Endothelial cell of umbilical vein (primary cell): ENCODE data around the gene AMPD1. TPM values are rescaled to one million over a fixed set of nuclear protein-coding genes. Genes with fewer than 3 reads are reported as not detected.

Experiments
- BruUV-seq: library from RNA; stranded (reverse); fragments of 400-500 nt; replicated peaks from 2 replicates; lab custom pipeline; 2021; lab: Mats Ljungman, UMichigan
- CTCF ChIA-PET: fragments of 300-600, 350-600 bp; sonication (Branson Sonifier 250); formaldehyde crosslinking; loops from one replicate; lab custom pipeline; 2021; ENCODE audit warnings: antibody characterized with exemption, inconsistent platforms; lab: Charles Lee
- POLR2A ChIA-PET: fragments of 300-600, 350-600 bp; sonication (Branson Sonifier 250); formaldehyde crosslinking; loops from one replicate; lab custom pipeline; 2021; ENCODE audit warnings: antibody characterized with exemption, inconsistent platforms; lab: Charles Lee
- DNase-seq: peaks from one replicate; pipeline ENCODE4 v3.0.0-alpha.2; 2011; ENCODE audit warnings: low read depth, low spot score
- FAIRE-seq: peaks from 2 replicates; lab custom pipeline; 2011; peaks lifted over from hg19 to GRCh38; lab: Jason Lieb, UNC
- H2AFZ ChIP-seq: 2 replicates; pipeline ENCODE4 v1.6.0; 2012; ENCODE audit warnings: low read depth, low read length, control low read depth, inconsistent platforms
- H3K27ac ChIP-seq: 2 replicates; pipeline ENCODE4 v1.5.1; 2011; ENCODE audit warnings: low read depth, mild to moderate bottlenecking, control low read depth, low read length, moderate library complexity; ENCODE audit not compliant: insufficient read depth
- H3K27me3 ChIP-seq, 2 experiments: 2 replicates each; pipeline versions ENCODE4 v1.6.0 to v1.6.1; 2011; ENCODE audit warnings: low read length in 2 of 2, mixed read lengths in 1 of 2; ENCODE audit not compliant: control insufficient read depth in 2 of 2, insufficient read depth in 2 of 2
- H3K36me3 ChIP-seq, 2 experiments: 2 replicates in 1 of 2; 3 replicates in 1 of 2; pipeline ENCODE4 v1.5.1; 2011; ENCODE audit warnings: low read length in 2 of 2, mild to moderate bottlenecking in 1 of 2, moderate library complexity in 1 of 2; ENCODE audit not compliant: control insufficient read depth in 2 of 2, insufficient read depth in 2 of 2; ENCODE audit errors: extremely low read depth in 1 of 2
- H3K4me1 ChIP-seq: 3 replicates; pipeline ENCODE4 v1.5.1; 2011; ENCODE audit warnings: mild to moderate bottlenecking, low read length; ENCODE audit not compliant: control insufficient read depth, insufficient read depth; ENCODE audit errors: extremely low read depth
- H3K4me2 ChIP-seq: 2 replicates; pipeline ENCODE4 v1.6.1; 2011; ENCODE audit warnings: low read length, control low read depth, mixed read lengths; ENCODE audit not compliant: insufficient read depth
- H3K4me3 ChIP-seq, 3 experiments: fragments of 200-600 bp in 1 of 3; sonication (generic), shearing (Covaris generic) in 1 of 3; replicated peaks in 1 of 3; 2 replicates each; pipeline ENCODE4 v1.5.1; 2011 to 2016; ENCODE audit warnings: control low read depth in 3 of 3, low read length in 3 of 3, mild to moderate bottlenecking in 2 of 3, inconsistent platforms in 1 of 3, low read depth in 1 of 3, moderate library complexity in 1 of 3; ENCODE audit not compliant: insufficient read depth in 1 of 3
- H3K79me2 ChIP-seq: 2 replicates; pipeline ENCODE4 v1.6.0; 2012; ENCODE audit warnings: low read length, inconsistent platforms; ENCODE audit not compliant: control insufficient read depth, insufficient read depth
- H3K9ac ChIP-seq: replicated peaks from 2 replicates; pipeline ENCODE3; 2011; ENCODE audit warnings: low read length, control low read depth; ENCODE audit not compliant: insufficient read depth; ENCODE audit errors: extremely low read depth
- H3K9me1 ChIP-seq: replicated peaks from 3 replicates; pipeline ENCODE4 v1.6.0; 2011; ENCODE audit warnings: mild to moderate bottlenecking, low read length; ENCODE audit not compliant: control insufficient read depth, insufficient read depth; ENCODE audit errors: extremely low read depth
- H3K9me3 ChIP-seq: replicated peaks from 2 replicates; pipeline ENCODE4 v1.5.1; 2012; ENCODE audit warnings: low read length, inconsistent platforms; ENCODE audit not compliant: control insufficient read depth, insufficient read depth
- H4K20me1 ChIP-seq: replicated peaks from 2 replicates; pipeline ENCODE3; 2011; ENCODE audit warnings: mild to moderate bottlenecking, low read length; ENCODE audit not compliant: control insufficient read depth, insufficient read depth; ENCODE audit errors: extremely low read depth
- EZH2 ChIP-seq: IDR thresholded peaks from 2 replicates; pipeline ENCODE4 v1.6.1; 2012; ENCODE audit warnings: borderline replicate concordance, low read depth, mild to moderate bottlenecking, moderate library complexity, low read length, inconsistent platforms; ENCODE audit not compliant: severe bottlenecking
- FOS ChIP-seq: IDR thresholded peaks from 2 replicates; pipeline ENCODE4 v1.6.1; 2011; ENCODE audit warnings: mild to moderate bottlenecking, low read length, moderate library complexity, borderline replicate concordance; ENCODE audit not compliant: insufficient read depth
- GATA2 ChIP-seq: IDR thresholded peaks from 2 replicates; pipeline ENCODE4 v1.7.0; 2011; ENCODE audit warnings: low read depth, mild to moderate bottlenecking, moderate library complexity, mixed read lengths, low read length; ENCODE audit not compliant: insufficient read length, insufficient read depth
- JUN ChIP-seq: IDR thresholded peaks from 2 replicates; pipeline ENCODE4 v1.6.1; 2011; ENCODE audit warnings: borderline replicate concordance, low read depth; ENCODE audit not compliant: insufficient read length, insufficient read depth
- MYC ChIP-seq: IDR thresholded peaks from one replicate; pipeline ENCODE4 v1.6.1; 2011; ENCODE audit warnings: mild to moderate bottlenecking, low read depth, low read length
- dilution Hi-C: fragments of 300-500 bp; cut with MboI; formaldehyde crosslinking; loops from one replicate; pipeline ENCODE4 v1.15.0; 2019; ENCODE audit warnings: low sequenced_read_pairs; ENCODE audit not compliant: extremely low pct_ligation_motif_present
- intact Hi-C: fragments of 100-400 bp; cut with micrococcal nuclease; formaldehyde crosslinking; loops from one replicate; pipeline ENCODE4 v1.10.0; 2022
- polyA plus RNA-seq, 4 experiments: library from polyadenylated mRNA; depleted of rRNA in 3 of 4; stranded (reverse) in 3 of 4; unstranded in 1 of 4; fragments of >200 nt; gene quantifications; 2 replicates each; pipeline versions ENCODE4 v1.2.1 to v1.2.3, GENCODE V29; 2011 to 2012; ENCODE audit warnings: missing spikeins in 1 of 4
- total RNA-seq: library from RNA; stranded (reverse); gene quantifications from 2 replicates; pipeline ENCODE4 v1.2.3, GENCODE V29; 2021
- TF ChIP-seq, protein P1 (sequence below): IDR thresholded peaks from 2 replicates; pipeline ENCODE4 v1.6.1; 2011; ENCODE audit not compliant: insufficient read depth, insufficient read length
- TF ChIP-seq, protein P2 (sequence below), 2 donors: IDR thresholded peaks; 1 replicate in 1 of 2; 2 replicates in 1 of 2; pipeline ENCODE4 v1.5.1; 2011; ENCODE audit warnings: low read length in 2 of 2, mild to moderate bottlenecking in 2 of 2, moderate library complexity in 2 of 2, control low read depth in 1 of 2, inconsistent platforms in 1 of 2, low read depth in 1 of 2; ENCODE audit not compliant: insufficient read depth in 1 of 2; ENCODE audit errors: extremely low read depth in 1 of 2

Gene AMPD1
- total and polyA plus RNA-seq, 2 donors (not counting 3 experiments of a cell fraction or from before 2014, with no cell fraction given), result not detected

DNA sequence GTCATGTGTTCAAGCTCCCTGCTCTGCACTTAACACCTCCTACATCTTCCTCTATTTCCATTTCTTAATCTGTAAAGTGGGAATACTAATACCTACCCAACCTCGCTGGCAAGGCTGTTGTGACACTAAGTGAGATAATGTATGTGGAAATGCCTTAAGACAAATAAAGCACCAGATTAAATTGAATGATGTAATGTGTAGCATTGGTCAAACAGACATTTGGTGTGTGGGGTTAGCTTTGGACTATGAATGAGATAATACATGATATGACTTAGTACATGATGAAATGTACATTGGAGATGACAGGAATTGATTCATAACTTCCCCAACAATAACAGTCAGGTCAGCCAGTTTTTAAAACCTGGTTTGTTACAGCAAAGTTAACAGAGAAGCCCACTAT lies 5.2 kb downstream of the AMPD1 start:
- Histone ChIP-seq H3K79me2 (no peaks in the 10 kb centered on the region), H3K4me3 (no peak overlapping the region), H3K9me3 (no peaks in the 10 kb centered on the region), H3K9me1 (no peaks in the 10 kb centered on the region), H3K4me1 (no peaks in the 10 kb centered on the region), H3K36me3 (no peaks in the 10 kb centered on the region), H3K27me3 (peaks cover 4 to 9% of the 10 kb centered on the region in 2 experiments), H4K20me1 (no peaks in the 10 kb centered on the region), H2AFZ (no peak overlapping the region), H3K9ac (no peak overlapping the region), H3K27ac (no peak overlapping the region), H3K4me2 (no peak overlapping the region)
- no peak for TF ChIP-seq JUN
- TF ChIP-seq MYC, result no peak
- TF ChIP-seq, protein P1, sequence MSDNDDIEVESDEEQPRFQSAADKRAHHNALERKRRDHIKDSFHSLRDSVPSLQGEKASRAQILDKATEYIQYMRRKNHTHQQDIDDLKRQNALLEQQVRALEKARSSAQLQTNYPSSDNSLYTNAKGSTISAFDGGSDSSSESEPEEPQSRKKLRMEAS, result no peak
- TF ChIP-seq GATA2, result no peak
- TF ChIP-seq EZH2, result no peak
- TF ChIP-seq, protein P2, sequence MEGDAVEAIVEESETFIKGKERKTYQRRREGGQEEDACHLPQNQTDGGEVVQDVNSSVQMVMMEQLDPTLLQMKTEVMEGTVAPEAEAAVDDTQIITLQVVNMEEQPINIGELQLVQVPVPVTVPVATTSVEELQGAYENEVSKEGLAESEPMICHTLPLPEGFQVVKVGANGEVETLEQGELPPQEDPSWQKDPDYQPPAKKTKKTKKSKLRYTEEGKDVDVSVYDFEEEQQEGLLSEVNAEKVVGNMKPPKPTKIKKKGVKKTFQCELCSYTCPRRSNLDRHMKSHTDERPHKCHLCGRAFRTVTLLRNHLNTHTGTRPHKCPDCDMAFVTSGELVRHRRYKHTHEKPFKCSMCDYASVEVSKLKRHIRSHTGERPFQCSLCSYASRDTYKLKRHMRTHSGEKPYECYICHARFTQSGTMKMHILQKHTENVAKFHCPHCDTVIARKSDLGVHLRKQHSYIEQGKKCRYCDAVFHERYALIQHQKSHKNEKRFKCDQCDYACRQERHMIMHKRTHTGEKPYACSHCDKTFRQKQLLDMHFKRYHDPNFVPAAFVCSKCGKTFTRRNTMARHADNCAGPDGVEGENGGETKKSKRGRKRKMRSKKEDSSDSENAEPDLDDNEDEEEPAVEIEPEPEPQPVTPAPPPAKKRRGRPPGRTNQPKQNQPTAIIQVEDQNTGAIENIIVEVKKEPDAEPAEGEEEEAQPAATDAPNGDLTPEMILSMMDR (IDR thresholded peaks at IDR 0.05; ENCODE audit: extremely low read depth in 1 of 2, insufficient read depth in 1 of 2, low read depth in 1 of 2, low read length in 2 of 2), result no peak
- no peak for TF ChIP-seq FOS
- FAIRE-seq (no peak), DNase-seq (no peak)
- dilution Hi-C loops (no loop called here), intact Hi-C loops (no loop called here)
- BruUV-seq, result no TSS peak
- POLR2A ChIA-PET, result no interaction called here
- CTCF ChIA-PET, result no interaction called here
